OCI-LY3 (cell line): ENCODE results near the gene THAP10.

Source experiments
- H2AFZ ChIP-seq: fragments of 200-600, 300-600 bp; shearing (Covaris generic); 2 replicates; pipeline ENCODE4 v1.6.0; 2014; ENCODE audit warnings: antibody characterized with exemption, low read depth, low read length
- H3K27ac ChIP-seq: fragments of 200-600, 300-600 bp; sonication (generic); 2 replicates; pipeline ENCODE4 v1.5.1; 2014; ENCODE audit warnings: mild to moderate bottlenecking, low read length, moderate library complexity, mixed read lengths
- H3K27me3 ChIP-seq: fragments of 200-600, 300-600 bp; sonication (generic); 2 replicates; pipeline ENCODE4 v1.6.1; 2014; ENCODE audit warnings: low read depth, low read length, mixed read lengths
- H3K36me3 ChIP-seq: fragments of 200-600, 300-600 bp; sonication (generic); replicated peaks from 2 replicates; pipeline ENCODE3; 2014; ENCODE audit warnings: low read depth, low read length, mixed read lengths
- H3K4me1 ChIP-seq: fragments of 300-600, 200-600 bp; sonication (generic); 2 replicates; pipeline ENCODE4 v1.6.1; 2014; ENCODE audit warnings: low read length, mixed read lengths
- H3K4me2 ChIP-seq: fragments of 200-600, 300-600 bp; sonication (generic); 2 replicates; pipeline ENCODE4 v1.6.1; 2014; ENCODE audit warnings: low read length, mixed read lengths
- H3K4me3 ChIP-seq: fragments of 300-600, 200-600 bp; sonication (generic); 2 replicates; pipeline ENCODE4 v1.5.1; 2014; ENCODE audit warnings: antibody characterized with exemption, mild to moderate bottlenecking, low read length, moderate library complexity
- H3K79me2 ChIP-seq: fragments of 300-600, 200-600 bp; shearing (Covaris generic); 2 replicates; pipeline ENCODE4 v1.6.1; 2014; ENCODE audit warnings: mild to moderate bottlenecking, low read length, mixed read lengths
- H3K9ac ChIP-seq: fragments of 300-600, 200-600 bp; shearing (Covaris generic); 2 replicates; pipeline ENCODE4 v1.6.0; 2014; ENCODE audit warnings: mild to moderate bottlenecking, low read length, moderate library complexity
- H3K9me3 ChIP-seq: fragments of 200-600, 300-600 bp; shearing (Covaris generic); 2 replicates; pipeline ENCODE4 v1.6.1; 2014; ENCODE audit warnings: low read length, mixed read lengths; ENCODE audit not compliant: insufficient read depth
- H4K20me1 ChIP-seq: fragments of 200-600, 300-600 bp; sonication (generic); 2 replicates; pipeline ENCODE4 v1.6.1; 2016; ENCODE audit warnings: low read length, mixed read lengths; ENCODE audit not compliant: insufficient read depth
- CTCF ChIP-seq: fragments of 200-600, 300-600 bp; sonication (generic); IDR thresholded peaks from 2 replicates; pipeline ENCODE4 v1.5.1; 2014; ENCODE audit warnings: antibody characterized with exemption, low read length, low read depth
- EZH2phosphoT487 ChIP-seq: fragments of 200-600 bp; shearing (Covaris generic); IDR thresholded peaks from 2 replicates; pipeline ENCODE4 v1.6.1; 2018; ENCODE audit warnings: antibody characterized with exemption, mixed run types, low read depth

The THAP10 gene

DNA sequence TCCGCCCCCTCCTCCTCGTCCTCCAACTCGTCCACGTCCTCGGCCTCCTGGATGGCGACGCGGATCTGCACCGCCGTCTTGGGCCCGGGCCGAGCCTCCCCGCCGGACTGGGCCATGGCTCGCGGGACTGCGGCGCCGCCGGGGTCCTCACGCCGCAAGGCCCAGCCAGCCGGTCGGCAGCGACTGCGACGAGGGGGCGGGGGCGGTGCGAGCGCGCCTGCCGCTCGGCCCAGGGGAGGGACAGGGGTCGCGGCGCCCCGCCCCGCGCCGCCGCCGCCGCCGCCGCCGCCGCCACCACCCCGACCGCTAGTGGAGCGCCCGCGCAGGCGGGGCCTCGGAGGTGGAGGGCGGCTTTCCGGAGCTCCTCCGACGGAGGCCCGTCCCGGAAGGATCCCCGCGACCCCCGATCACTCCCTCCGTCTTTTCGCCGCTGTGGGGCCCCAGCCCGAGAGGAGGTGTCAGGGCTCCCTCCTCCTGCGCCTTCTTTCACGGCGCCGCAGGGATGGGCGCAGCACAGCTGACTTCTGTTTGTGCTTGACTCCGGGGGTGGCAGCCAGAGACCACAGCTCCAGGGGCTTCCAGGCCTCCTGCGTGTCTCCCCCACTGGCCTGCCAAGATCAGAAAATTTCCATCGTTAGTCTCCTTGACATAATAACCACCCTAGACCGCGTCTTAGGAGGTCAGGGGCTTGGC is 38.1 kb downstream of the THAP10 start, which contains the start of gene LARP6:
Gene LARP6, minus strand, starts transcription at position 185 of the 693 bp plus-strand sequence. Its CDS starts 69 bp downstream, at position 116.
- H3K9me3 ChIP-seq, result no peaks in the 10 kb centered on the region
- no peak within 1 kb of the TSS for H3K9ac ChIP-seq
- peaks cover 11% of the 10 kb centered on the region for H3K4me1 ChIP-seq
- H2AFZ ChIP-seq, result no peak within 1 kb of the TSS
- H3K79me2 ChIP-seq, result no peaks in the 10 kb centered on the region
- no peak within 1 kb of the TSS for H3K4me3 ChIP-seq
- H4K20me1 ChIP-seq, result no peaks in the 10 kb centered on the region
- no peaks in the 10 kb centered on the region for H3K36me3 ChIP-seq
- peaks cover 28% of the 10 kb centered on the region for H3K27me3 ChIP-seq
- TF ChIP-seq CTCF, result no peak
- no peak for TF ChIP-seq EZH2phosphoT487
- H3K4me2 ChIP-seq, result no peak within 1 kb of the TSS
- no peak within 1 kb of the TSS for H3K27ac ChIP-seq

- Histone ChIP-seq H3K4me3 (no peak overlapping the region), H3K9ac (no peak overlapping the region), H3K27ac (no peak overlapping the region), H3K4me1 (peaks cover 11% of the 10 kb centered on the region), H3K27me3 (peaks cover 28% of the 10 kb centered on the region), H3K9me3 (no peaks in the 10 kb centered on the region), H2AFZ (no peak overlapping the region), H4K20me1 (no peaks in the 10 kb centered on the region), H3K4me2 (no peak overlapping the region), H3K36me3 (no peaks in the 10 kb centered on the region), H3K79me2 (no peaks in the 10 kb centered on the region)
- TF ChIP-seq CTCF (no peak), EZH2phosphoT487 (no peak)
These were observed 38.8 kb downstream of the THAP10 start for GRCh38 chr15:70853318-70853972.

DNA sequence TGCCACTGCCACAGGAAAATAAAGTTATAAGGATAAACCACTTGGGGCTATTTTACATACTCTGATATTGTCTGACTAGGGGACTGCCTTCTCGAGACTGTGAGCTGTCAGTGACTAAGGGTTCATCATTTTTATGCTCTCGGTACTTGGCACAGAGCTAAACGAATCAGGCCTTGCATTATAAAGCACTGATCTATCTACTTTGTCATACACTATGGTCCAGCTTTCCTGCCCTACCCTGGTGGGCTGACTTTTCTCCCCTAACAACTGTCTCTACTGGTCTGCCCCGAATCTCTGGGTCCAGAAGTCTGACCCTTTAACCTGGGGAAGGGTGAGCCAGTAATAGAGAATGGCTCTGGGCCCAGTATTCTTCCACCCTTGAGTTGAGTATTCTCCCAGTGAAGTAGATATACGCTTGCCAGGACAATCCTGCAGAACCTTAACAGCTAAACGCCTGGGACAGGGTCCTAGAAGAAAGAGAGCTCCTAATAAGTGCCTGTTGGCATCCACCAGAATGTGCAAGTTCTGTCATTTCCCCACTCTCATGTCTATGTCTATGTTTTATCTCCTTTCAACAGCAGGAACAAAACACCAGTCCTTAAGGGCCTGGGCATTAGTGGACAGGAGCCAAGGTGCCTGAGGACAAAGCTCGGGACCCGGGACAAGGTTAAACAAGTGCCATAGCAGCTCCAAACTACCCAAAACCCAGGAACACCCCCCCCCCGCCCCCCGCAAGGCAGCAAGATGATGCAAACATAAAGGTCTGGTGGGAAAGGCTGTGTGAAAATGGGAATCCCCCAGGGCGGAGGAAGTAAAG is 39.5 kb downstream of the THAP10 start:
- Histone ChIP-seq H3K4me3 (no peak overlapping the region), H3K9me3 (no peaks in the 10 kb centered on the region), H3K27me3 (peaks cover 30% of the 10 kb centered on the region), H3K27ac (no peak overlapping the region), H3K4me1 (peaks cover 11% of the 10 kb centered on the region), H4K20me1 (no peaks in the 10 kb centered on the region), H3K79me2 (no peaks in the 10 kb centered on the region), H3K4me2 (no peak overlapping the region), H2AFZ (no peak overlapping the region), H3K9ac (no peak overlapping the region), H3K36me3 (no peaks in the 10 kb centered on the region)
- no peak for TF ChIP-seq CTCF
- TF ChIP-seq EZH2phosphoT487, result no peak

- Histone ChIP-seq H3K9me3 (no peaks in the 10 kb centered on the region), H3K4me3 (no peak overlapping the region), H3K27me3 (peaks cover 25% of the 10 kb centered on the region), H4K20me1 (no peaks in the 10 kb centered on the region), H3K36me3 (no peaks in the 10 kb centered on the region), H2AFZ (no peak overlapping the region), H3K79me2 (no peaks in the 10 kb centered on the region), H3K4me2 (no peak overlapping the region), H3K27ac (no peak overlapping the region), H3K4me1 (peaks cover 11% of the 10 kb centered on the region), H3K9ac (no peak overlapping the region)
- TF ChIP-seq EZH2phosphoT487 (no peak), CTCF (no peak)
These were observed 40.3 kb downstream of the THAP10 start for GRCh38 chr15:70851889-70852288.
